ENCODE measurements around the gene PACRG. TPM values are rescaled to one million over a fixed set of nuclear protein-coding genes. Genes with fewer than 3 reads are reported as not detected.

PACRG gene
- total RNA-seq, 1 experiment from 2014 or later: not detected

DNA sequence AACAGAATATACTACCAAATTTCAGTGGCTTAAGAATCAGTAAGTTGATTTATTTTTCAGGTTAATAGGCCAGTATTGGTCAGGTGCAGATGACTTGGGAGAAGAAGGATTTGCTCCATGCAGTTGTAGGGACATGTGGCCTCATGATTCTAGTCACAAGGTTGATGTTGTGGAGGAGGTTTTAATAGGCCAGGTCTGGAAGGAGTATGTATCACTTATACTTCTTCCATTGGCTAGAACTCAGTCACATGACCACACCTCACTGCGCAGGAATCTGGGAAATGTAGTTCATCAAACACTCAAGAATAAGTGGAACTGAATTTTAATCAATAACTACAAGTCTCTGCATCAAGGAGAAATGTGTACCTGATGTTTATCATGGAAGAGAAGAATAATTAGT, 405.2 kb downstream of the PACRG start:
- intact Hi-C loops (cut with micrococcal nuclease; ENCODE audit: unreplicated experiment): no loop called here
- POLR2A ChIA-PET: no interaction called here

DNA sequence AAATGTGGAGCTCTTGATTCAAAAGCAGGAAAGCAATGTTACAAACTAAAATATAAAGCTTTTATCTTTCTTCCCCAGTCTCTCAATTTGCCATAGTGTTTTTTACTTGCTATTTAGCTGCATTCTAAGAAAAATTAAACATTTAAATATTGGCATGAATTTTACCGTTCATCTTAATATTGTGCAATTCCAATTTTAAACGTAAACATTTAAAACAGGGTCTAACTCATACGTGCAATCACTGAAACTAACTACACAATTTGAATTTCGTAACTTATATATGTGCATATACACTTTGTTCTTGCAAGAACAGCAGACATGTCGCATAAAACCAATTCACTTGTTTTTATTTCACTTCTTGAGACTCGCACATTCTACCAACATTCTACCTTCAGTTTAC, 405.9 kb downstream of the PACRG start:
- Histone ChIP-seq H3K36me3 (ENCODE audit: control insufficient read depth, insufficient read depth, low read length) (no peaks in the 10 kb centered on the region), H3K4me3 (ENCODE audit: low read depth, low read length) (no peak overlapping the region), H3K9me3 (no peaks in the 10 kb centered on the region), H3K27me3 (replicated peaks; ENCODE audit: control insufficient read depth, insufficient read depth, low read length) (no peaks in the 10 kb centered on the region), H3K4me1 (no peaks in the 10 kb centered on the region)
- ChIA-PET POLR2A (no interaction called here), CTCF (no interaction called here)
- no peak for DNase-seq
- intact Hi-C loops (cut with micrococcal nuclease; ENCODE audit: unreplicated experiment): no loop called here
- Mint-ChIP-seq H3K4me3 (ENCODE audit: unreplicated experiment) (no peak overlapping the region), H3K27me3 (ENCODE audit: insufficient read depth, unreplicated experiment) (peaks cover 17% of the 10 kb centered on the region), H3K36me3 (ENCODE audit: insufficient read depth, unreplicated experiment) (no peaks in the 10 kb centered on the region), H3K27ac (ENCODE audit: unreplicated experiment) (no peak overlapping the region), H3K4me1 (ENCODE audit: low read depth, unreplicated experiment) (no peaks in the 10 kb centered on the region), H3K9me3 (ENCODE audit: unreplicated experiment) (no peaks in the 10 kb centered on the region)
- BruUV-seq (replicated peaks): no TSS peak
- TF ChIP-seq, protein P1, sequence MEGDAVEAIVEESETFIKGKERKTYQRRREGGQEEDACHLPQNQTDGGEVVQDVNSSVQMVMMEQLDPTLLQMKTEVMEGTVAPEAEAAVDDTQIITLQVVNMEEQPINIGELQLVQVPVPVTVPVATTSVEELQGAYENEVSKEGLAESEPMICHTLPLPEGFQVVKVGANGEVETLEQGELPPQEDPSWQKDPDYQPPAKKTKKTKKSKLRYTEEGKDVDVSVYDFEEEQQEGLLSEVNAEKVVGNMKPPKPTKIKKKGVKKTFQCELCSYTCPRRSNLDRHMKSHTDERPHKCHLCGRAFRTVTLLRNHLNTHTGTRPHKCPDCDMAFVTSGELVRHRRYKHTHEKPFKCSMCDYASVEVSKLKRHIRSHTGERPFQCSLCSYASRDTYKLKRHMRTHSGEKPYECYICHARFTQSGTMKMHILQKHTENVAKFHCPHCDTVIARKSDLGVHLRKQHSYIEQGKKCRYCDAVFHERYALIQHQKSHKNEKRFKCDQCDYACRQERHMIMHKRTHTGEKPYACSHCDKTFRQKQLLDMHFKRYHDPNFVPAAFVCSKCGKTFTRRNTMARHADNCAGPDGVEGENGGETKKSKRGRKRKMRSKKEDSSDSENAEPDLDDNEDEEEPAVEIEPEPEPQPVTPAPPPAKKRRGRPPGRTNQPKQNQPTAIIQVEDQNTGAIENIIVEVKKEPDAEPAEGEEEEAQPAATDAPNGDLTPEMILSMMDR (IDR thresholded peaks at IDR 0.05; ENCODE audit: insufficient read depth in 1 of 2, low read depth in 1 of 2, low read length in 1 of 2, severe bottlenecking in 1 of 2, unreplicated experiment in 1 of 2): no peak

More for the DNA sequence above, 405.2 kb downstream of the PACRG start:
- Mint-ChIP-seq H3K27me3 (ENCODE audit: insufficient read depth, unreplicated experiment) (peaks cover 17% of the 10 kb centered on the region), H3K36me3 (ENCODE audit: insufficient read depth, unreplicated experiment) (no peaks in the 10 kb centered on the region), H3K4me3 (ENCODE audit: unreplicated experiment) (no peak overlapping the region), H3K4me1 (ENCODE audit: low read depth, unreplicated experiment) (no peaks in the 10 kb centered on the region), H3K9me3 (ENCODE audit: unreplicated experiment) (no peaks in the 10 kb centered on the region), H3K27ac (ENCODE audit: unreplicated experiment) (no peak overlapping the region)
- H3K9me3 ChIP-seq: no peaks in the 10 kb centered on the region
- no peaks in the 10 kb centered on the region for H3K27me3 ChIP-seq (replicated peaks; ENCODE audit: control insufficient read depth, insufficient read depth, low read length)
- CTCF ChIA-PET: no interaction called here
- DNase-seq: no peak
- no TSS peak for BruUV-seq (replicated peaks)
- no peak overlapping the region for H3K4me3 ChIP-seq (ENCODE audit: low read depth, low read length)
- H3K4me1 ChIP-seq: no peaks in the 10 kb centered on the region
- H3K36me3 ChIP-seq (ENCODE audit: control insufficient read depth, insufficient read depth, low read length): no peaks in the 10 kb centered on the region
- TF ChIP-seq, protein P1 (IDR thresholded peaks at IDR 0.05; ENCODE audit: insufficient read depth in 1 of 2, low read depth in 1 of 2, low read length in 1 of 2, severe bottlenecking in 1 of 2, unreplicated experiment in 1 of 2): no peak

DNA sequence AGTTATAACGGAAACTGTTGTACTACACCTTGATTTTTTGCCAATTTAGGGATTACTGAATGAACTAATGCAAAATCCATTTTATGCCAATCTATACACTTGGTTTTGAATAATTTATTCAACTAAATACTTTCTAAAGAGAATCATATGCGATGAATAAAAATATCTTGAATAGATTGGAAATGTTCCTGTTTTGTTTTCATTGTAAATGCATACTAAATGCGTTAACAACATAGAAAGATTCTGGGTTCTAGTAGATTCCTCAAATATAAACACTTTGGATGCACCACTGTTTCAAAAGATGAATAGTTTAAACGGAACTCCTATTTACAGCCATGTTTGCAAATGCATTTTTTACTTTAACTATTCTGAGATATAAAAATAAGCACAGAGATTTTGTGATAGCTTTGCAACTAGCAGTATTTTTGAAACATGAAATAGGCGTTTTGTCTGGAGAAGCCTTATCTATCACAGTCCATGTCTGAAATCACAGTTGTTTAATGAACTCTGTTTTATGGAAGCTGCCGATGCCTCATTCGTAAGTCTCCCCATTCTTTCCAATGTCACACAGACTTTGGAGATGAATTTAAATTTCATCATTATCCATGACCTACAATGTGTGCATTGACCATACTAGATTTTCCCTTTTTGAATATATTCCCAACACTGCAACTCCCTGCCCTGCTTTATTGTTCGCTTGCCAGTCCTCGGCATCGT, 409.1 kb downstream of the PACRG start:
- DNase-seq: no peak
- TF ChIP-seq, protein P1 (IDR thresholded peaks at IDR 0.05; ENCODE audit: insufficient read depth in 1 of 2, low read depth in 1 of 2, low read length in 1 of 2, severe bottlenecking in 1 of 2, unreplicated experiment in 1 of 2): no peak
- BruUV-seq (replicated peaks): no TSS peak
- Mint-ChIP-seq H3K4me1 (ENCODE audit: low read depth, unreplicated experiment) (no peaks in the 10 kb centered on the region), H3K9me3 (ENCODE audit: unreplicated experiment) (no peaks in the 10 kb centered on the region), H3K4me3 (ENCODE audit: unreplicated experiment) (no peak overlapping the region), H3K27me3 (ENCODE audit: insufficient read depth, unreplicated experiment) (peaks cover 18% of the 10 kb centered on the region), H3K36me3 (ENCODE audit: insufficient read depth, unreplicated experiment) (no peaks in the 10 kb centered on the region), H3K27ac (ENCODE audit: unreplicated experiment) (no peak overlapping the region)
- Histone ChIP-seq H3K36me3 (ENCODE audit: control insufficient read depth, insufficient read depth, low read length) (no peaks in the 10 kb centered on the region), H3K4me1 (no peaks in the 10 kb centered on the region), H3K4me3 (ENCODE audit: low read depth, low read length) (no peak overlapping the region), H3K9me3 (no peaks in the 10 kb centered on the region), H3K27me3 (replicated peaks; ENCODE audit: control insufficient read depth, insufficient read depth, low read length) (no peaks in the 10 kb centered on the region)
- intact Hi-C loops (cut with micrococcal nuclease; ENCODE audit: unreplicated experiment): no loop called here
- CTCF ChIA-PET: no interaction called here
- POLR2A ChIA-PET: no interaction called here

Measured in Caco-2 (cell line).